Measurements from ENCODE around the gene CLASP1. TPM values are rescaled to one million over a fixed set of nuclear protein-coding genes. Genes with fewer than 3 reads are reported as not detected.

Gene CLASP1
- total RNA-seq, 1 donor from 2014 or later: 90.4 TPM

DNA sequence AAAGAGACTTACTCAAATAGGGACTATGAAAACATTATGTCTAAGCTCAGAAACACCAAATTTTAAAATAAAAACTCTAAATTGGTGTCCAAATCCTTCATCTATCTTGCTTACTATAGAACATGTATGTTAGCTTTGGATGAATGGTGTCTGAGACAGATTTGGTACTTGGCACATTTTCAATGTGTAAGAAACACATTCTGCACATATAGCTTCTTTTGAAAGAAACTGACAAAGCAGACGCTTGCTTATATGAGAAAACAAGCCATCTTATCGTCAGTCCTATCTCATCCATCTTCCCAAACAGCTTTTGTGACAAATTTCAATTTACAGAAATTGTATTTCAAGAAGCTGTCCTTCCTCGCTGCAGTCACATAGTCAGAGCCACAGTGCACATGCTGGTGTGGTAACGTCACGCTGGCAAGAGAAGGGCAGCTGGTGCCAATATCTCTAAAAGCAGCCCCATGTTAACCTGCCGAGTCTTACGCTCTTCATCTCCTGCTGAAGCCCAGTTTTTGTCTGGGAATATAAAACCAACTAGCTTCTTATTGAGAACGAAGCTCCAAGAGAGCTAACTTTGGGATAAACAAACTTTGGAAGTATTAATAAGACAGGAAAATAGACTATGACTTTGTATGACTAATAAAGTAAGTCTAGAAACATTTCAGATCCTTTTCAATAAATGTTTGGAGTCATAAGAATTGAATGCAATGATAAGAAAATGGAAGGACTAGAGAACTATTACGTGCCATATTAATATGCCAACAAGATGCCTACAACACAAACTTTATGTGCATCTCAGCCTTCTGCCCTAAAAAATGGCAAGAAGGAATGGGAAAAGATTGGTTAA is 289.3 kb downstream of the CLASP1 start:
- H3K27ac ChIP-seq: no peak overlapping the region
- peaks cover 28% of the 10 kb centered on the region for H3K4me1 ChIP-seq
- no peak for TF ChIP-seq POLR2A (IDR thresholded peaks at IDR 0.05)
- TF ChIP-seq, protein P1, sequence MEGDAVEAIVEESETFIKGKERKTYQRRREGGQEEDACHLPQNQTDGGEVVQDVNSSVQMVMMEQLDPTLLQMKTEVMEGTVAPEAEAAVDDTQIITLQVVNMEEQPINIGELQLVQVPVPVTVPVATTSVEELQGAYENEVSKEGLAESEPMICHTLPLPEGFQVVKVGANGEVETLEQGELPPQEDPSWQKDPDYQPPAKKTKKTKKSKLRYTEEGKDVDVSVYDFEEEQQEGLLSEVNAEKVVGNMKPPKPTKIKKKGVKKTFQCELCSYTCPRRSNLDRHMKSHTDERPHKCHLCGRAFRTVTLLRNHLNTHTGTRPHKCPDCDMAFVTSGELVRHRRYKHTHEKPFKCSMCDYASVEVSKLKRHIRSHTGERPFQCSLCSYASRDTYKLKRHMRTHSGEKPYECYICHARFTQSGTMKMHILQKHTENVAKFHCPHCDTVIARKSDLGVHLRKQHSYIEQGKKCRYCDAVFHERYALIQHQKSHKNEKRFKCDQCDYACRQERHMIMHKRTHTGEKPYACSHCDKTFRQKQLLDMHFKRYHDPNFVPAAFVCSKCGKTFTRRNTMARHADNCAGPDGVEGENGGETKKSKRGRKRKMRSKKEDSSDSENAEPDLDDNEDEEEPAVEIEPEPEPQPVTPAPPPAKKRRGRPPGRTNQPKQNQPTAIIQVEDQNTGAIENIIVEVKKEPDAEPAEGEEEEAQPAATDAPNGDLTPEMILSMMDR (IDR thresholded peaks at IDR 0.05): no peak
- TF ChIP-seq POLR2AphosphoS5 (IDR thresholded peaks at IDR 0.05; ENCODE audit: insufficient read depth in 1 of 2, low read depth in 1 of 2): no peak
- DNase-seq (ENCODE audit: extremely low spot score in 2 of 2): no peak
- no peaks in the 10 kb centered on the region for H3K27me3 ChIP-seq
- peaks cover 0 to 37% of the 10 kb centered on the region in 2 donors for H3K36me3 ChIP-seq
- H3K4me3 ChIP-seq: no peak overlapping the region
- no peaks in the 10 kb centered on the region for H3K9me3 ChIP-seq
- intact Hi-C loops (cut with DNase I): no loop called here

DNA sequence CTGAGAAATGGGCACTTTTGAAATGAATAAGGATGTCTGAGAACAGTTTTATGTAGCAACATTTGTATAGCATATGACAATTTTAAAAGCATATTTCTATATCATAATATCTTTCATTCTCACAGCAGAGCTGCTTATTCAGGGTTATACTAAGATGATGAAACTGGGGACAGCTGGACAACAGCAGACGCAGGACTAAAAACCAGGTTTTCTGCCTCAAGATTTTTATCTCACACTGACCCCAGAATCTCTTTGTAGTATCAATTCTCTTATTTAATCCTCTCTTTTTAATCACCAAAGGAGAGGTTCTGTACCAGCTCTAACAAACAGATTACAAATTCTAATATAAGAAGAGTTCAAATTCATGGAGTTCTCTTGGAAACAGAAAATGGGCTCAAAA is 290.1 kb downstream of the CLASP1 start:
- peaks cover 0 to 38% of the 10 kb centered on the region in 2 donors for H3K36me3 ChIP-seq

DNA sequence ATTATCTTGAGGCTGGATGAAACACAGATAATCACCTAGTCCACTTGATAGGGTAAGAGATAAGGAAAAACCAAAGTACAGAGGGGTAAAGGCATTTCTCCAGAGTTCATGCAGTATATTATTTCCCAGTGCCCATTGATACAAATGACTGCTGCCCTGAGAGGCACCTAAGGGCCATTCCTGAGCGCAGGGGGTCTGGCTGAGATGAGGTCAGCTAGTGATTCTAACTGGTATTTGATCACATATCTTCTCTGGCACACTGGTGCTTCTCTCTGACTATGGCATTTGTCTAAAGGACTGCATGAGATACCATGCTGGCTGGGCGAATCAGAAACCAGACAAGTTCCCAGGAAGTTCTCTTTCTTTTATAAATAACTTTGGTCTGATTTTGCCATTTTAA is 291.0 kb downstream of the CLASP1 start:
- Histone ChIP-seq H3K9me3 (no peaks in the 10 kb centered on the region), H3K36me3 (peaks cover 0 to 44% of the 10 kb centered on the region in 2 donors), H3K27ac (no peak overlapping the region), H3K4me1 (peaks cover 14% of the 10 kb centered on the region), H3K4me3 (no peak overlapping the region), H3K27me3 (no peaks in the 10 kb centered on the region)
- DNase-seq (ENCODE audit: extremely low spot score in 2 of 2): no peak
- intact Hi-C loops (cut with DNase I): no loop called here
- TF ChIP-seq POLR2A (IDR thresholded peaks at IDR 0.05) (no peak), POLR2AphosphoS5 (IDR thresholded peaks at IDR 0.05; ENCODE audit: insufficient read depth in 1 of 2, low read depth in 1 of 2) (no peak)
- TF ChIP-seq, protein P1 (IDR thresholded peaks at IDR 0.05): no peak

More for the DNA sequence above, 290.1 kb downstream of the CLASP1 start:
- no peaks in the 10 kb centered on the region for H3K9me3 ChIP-seq
- H3K27ac ChIP-seq: no peak overlapping the region
- H3K27me3 ChIP-seq: no peaks in the 10 kb centered on the region
- peaks cover 20% of the 10 kb centered on the region for H3K4me1 ChIP-seq
- no peak for DNase-seq (ENCODE audit: extremely low spot score in 2 of 2)
- H3K4me3 ChIP-seq: no peak overlapping the region
- TF ChIP-seq POLR2AphosphoS5 (IDR thresholded peaks at IDR 0.05; ENCODE audit: insufficient read depth in 1 of 2, low read depth in 1 of 2) (no peak), POLR2A (IDR thresholded peaks at IDR 0.05) (no peak)
- TF ChIP-seq, protein P1 (IDR thresholded peaks at IDR 0.05): no peak
- intact Hi-C loops (cut with DNase I): no loop called here

DNA sequence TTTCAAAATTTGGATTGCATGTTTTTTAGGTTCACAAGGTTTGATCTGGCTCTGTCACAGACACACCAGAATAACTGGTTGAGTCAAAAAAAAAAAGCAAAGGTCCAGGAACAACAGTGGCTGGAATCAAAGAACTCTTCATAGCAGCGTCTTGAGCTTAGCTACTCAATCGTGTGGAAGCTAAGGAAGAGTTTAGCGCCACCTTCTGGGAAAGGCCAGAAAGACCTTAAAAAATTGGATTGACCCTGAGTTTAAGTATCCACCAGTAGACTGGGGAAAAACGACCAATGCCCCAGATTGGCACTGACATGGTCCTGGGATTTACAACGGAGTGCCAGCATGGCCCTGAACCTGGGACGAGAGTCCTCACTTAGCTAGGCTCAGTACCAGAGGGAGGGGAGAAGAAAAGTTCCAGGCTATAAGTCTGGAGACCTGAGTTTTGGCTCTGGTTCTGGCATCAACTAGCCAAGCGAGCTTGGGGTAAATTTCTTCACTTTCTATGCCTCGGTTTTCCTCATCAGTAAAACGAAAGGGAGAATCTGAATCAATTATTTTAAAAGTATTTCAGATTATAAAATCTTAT is 293.1 kb downstream of the CLASP1 start:
- TF ChIP-seq POLR2A (IDR thresholded peaks at IDR 0.05): no peak
- TF ChIP-seq, protein P1 (IDR thresholded peaks at IDR 0.05): peak in 1 of 3 experiments; percentile 19
- peaks cover 0 to 53% of the 10 kb centered on the region in 2 donors for H3K36me3 ChIP-seq
- DNase-seq (ENCODE audit: extremely low spot score in 2 of 2): no peak
- H3K27me3 ChIP-seq: no peaks in the 10 kb centered on the region
- H3K9me3 ChIP-seq: no peaks in the 10 kb centered on the region
- no peak overlapping the region for H3K27ac ChIP-seq
- peaks cover 9% of the 10 kb centered on the region for H3K4me1 ChIP-seq
- no peak overlapping the region for H3K4me3 ChIP-seq
- intact Hi-C loops (cut with DNase I): no loop called here

DNA sequence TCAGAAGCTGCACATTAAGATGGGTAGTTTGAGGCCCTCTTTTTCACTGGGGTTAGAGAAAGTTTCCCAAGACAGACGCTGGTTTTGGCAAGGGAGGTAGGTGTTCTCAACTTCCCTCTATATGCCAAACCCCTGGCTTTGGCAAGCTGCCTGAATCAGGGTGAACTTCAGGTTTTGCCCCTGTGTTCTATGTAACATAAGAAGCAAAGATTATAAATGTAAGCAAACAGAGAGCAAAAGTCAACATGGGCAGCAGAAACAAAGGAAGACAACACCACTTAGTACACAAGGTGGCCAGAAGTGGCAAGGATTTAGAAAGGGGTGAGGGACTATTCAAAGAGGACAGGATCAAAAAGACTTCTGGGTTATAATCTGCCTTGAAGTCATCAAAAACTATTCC is 293.8 kb downstream of the CLASP1 start:
- intact Hi-C loops (cut with DNase I): no loop called here
- no peak for TF ChIP-seq POLR2AphosphoS5 (IDR thresholded peaks at IDR 0.05; ENCODE audit: insufficient read depth in 1 of 2, low read depth in 1 of 2)
- no peak for TF ChIP-seq POLR2A (IDR thresholded peaks at IDR 0.05)
- TF ChIP-seq, protein P1 (IDR thresholded peaks at IDR 0.05): no peak
- Histone ChIP-seq H3K4me1 (peaks cover 3% of the 10 kb centered on the region), H3K9me3 (no peaks in the 10 kb centered on the region), H3K4me3 (no peak overlapping the region), H3K27me3 (no peaks in the 10 kb centered on the region), H3K27ac (no peak overlapping the region), H3K36me3 (peaks cover 0 to 60% of the 10 kb centered on the region in 2 donors)
- no peak for DNase-seq (ENCODE audit: extremely low spot score in 2 of 2)

Data from vagina (tissue), 2 donors.